C4-2B (cell line): ENCODE results near the gene ACOT7.

Source experiments
- CTCF ChIP-seq: fragments of 450-650 bp; conservative IDR thresholded peaks from 2 replicates; pipeline ENCODE4 v1.5.1; 2017; ENCODE audit warnings: mild to moderate bottlenecking
- ZFX ChIP-seq: fragments of 450-650 bp; IDR thresholded peaks from 2 replicates; pipeline ENCODE4 v1.6.1; 2017

- TF ChIP-seq CTCF (no peak), ZFX (no peak)
These were observed 43.0 kb downstream of the ACOT7 start for GRCh38 chr1:6350416-6351088.
